ENCODE data around the gene KIAA1328. TPM values are rescaled to one million over a fixed set of nuclear protein-coding genes. Genes with fewer than 3 reads are reported as not detected.

The KIAA1328 gene
- total RNA-seq, 4 donors from 2014 or later = 12.3 to 16.6 (median 13.1) TPM

GRCh38 chr18:36828157-36828629 is 734 bp upstream of the KIAA1328 start:
- under 1% methylated on average over 17 of the region's 18 CpGs for WGBS
- intact Hi-C loops (cut with DNase I) = no loop called here
- peaks cover 0 to under 1% (median 0%) of the 10 kb centered on the region in 4 donors for H3K36me3 ChIP-seq
- H3K9me3 ChIP-seq = no peaks in the 10 kb centered on the region
- H3K27me3 ChIP-seq = no peaks in the 10 kb centered on the region
- H3K4me3 ChIP-seq = peak overlapping the region; percentile 69 to 85 (median 78)
- no peak for DNase-seq (ENCODE audit: extremely low spot score)
- TF ChIP-seq CTCF (IDR thresholded peaks at IDR 0.05) = no peak
- TF ChIP-seq POLR2AphosphoS5 (IDR thresholded peaks at IDR 0.05) = no peak
- no peak for TF ChIP-seq EP300 (IDR thresholded peaks at IDR 0.05)
- no peak for TF ChIP-seq POLR2A (IDR thresholded peaks at IDR 0.05; ENCODE audit: low read depth)
- H3K4me1 ChIP-seq = peaks cover 15 to 30% (median 24%) of the 10 kb centered on the region in 4 donors
- peak overlapping the region; percentile 80 to 88 (median 84) for H3K27ac ChIP-seq (replicated peaks in 1 of 4)

DNA sequence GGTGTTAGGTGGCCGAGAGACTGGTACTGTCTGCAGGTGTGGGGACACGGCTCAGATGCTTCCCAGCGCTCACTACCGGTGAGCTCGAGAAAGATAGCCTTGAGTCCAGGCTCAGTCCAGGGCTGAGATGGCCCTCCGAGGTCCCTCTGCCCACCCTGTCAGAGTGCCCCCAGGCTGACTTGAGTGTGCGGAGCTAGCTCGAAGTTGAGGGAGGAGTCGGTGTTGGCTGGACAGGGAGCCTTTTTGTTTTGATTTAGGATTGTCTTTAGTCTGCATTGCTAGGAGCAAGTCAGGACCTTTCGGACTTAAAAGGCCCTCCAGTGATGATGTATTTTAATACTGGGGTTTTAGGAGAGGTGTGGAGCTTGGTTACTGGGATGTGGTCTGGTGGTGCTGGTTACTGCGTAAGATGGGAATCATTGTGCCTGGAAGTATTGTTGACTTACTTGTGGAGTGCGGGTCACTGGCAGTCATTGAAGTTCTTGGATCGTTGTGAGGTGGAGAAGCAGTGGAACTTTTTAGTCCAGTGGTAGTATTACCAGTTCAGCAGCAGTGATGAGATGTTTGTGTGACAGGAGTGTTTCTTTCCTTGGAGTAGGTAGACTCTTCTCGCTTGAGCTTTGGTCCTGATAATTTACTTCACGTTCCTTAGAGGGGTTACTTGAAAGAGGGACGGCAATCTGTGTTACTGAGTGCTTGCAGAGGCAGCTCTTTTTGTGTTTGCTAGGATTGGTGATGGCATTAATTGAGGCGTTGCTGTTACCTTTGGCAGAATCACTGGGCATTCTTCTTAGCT is 633 bp downstream of the KIAA1328 start:
- Histone ChIP-seq H3K27me3 (no peaks in the 10 kb centered on the region), H3K4me1 (peaks cover 15 to 30% (median 24%) of the 10 kb centered on the region in 4 donors), H3K36me3 (no peaks in the 10 kb centered on the region), H3K27ac (replicated peaks in 1 of 4) (peak overlapping the region; percentile 80 to 88 (median 84)), H3K9me3 (no peaks in the 10 kb centered on the region), H3K4me3 (peak overlapping the region; percentile 69 to 85 (median 78))
- no peak for TF ChIP-seq POLR2A (IDR thresholded peaks at IDR 0.05; ENCODE audit: low read depth)
- TF ChIP-seq POLR2AphosphoS5 (IDR thresholded peaks at IDR 0.05) = no peak
- no peak for TF ChIP-seq EP300 (IDR thresholded peaks at IDR 0.05)
- no peak for TF ChIP-seq CTCF (IDR thresholded peaks at IDR 0.05)
- intact Hi-C loops (cut with DNase I) = no loop called here
- DNase-seq (ENCODE audit: extremely low spot score) = no peak
- 19% methylated on average over 16 of the region's 17 CpGs for WGBS

DNA sequence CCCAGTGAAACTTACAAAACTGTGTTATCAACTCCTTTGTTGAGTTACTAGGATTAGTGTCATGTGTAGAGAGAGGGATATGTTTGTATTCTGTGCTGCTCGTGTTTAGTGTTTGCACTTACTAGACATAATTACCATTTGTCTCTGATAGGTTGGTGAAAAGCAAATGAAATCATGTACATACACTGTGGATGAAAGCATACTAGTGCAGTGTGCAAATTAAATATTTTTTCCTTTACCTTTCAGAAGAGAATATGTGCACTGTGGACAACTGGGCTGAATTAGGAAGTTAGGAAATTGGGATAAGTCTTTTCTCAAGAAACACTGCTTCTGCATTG is 1.2 kb downstream of the KIAA1328 start:
- Histone ChIP-seq H3K9me3 (no peaks in the 10 kb centered on the region), H3K36me3 (no peaks in the 10 kb centered on the region), H3K4me1 (peaks cover 15 to 30% (median 24%) of the 10 kb centered on the region in 4 donors), H3K27me3 (no peaks in the 10 kb centered on the region), H3K4me3 (peak overlapping the region; percentile 69 to 85 (median 78)), H3K27ac (replicated peaks in 1 of 4) (no peak overlapping the region)
- intact Hi-C loops (cut with DNase I) = no loop called here
- 56% methylated on average over 1 of the region's 1 CpG for WGBS
- DNase-seq (ENCODE audit: extremely low spot score) = no peak
- TF ChIP-seq CTCF (IDR thresholded peaks at IDR 0.05) (no peak), POLR2A (IDR thresholded peaks at IDR 0.05; ENCODE audit: low read depth) (no peak), POLR2AphosphoS5 (IDR thresholded peaks at IDR 0.05) (no peak), EP300 (IDR thresholded peaks at IDR 0.05) (no peak)

DNA sequence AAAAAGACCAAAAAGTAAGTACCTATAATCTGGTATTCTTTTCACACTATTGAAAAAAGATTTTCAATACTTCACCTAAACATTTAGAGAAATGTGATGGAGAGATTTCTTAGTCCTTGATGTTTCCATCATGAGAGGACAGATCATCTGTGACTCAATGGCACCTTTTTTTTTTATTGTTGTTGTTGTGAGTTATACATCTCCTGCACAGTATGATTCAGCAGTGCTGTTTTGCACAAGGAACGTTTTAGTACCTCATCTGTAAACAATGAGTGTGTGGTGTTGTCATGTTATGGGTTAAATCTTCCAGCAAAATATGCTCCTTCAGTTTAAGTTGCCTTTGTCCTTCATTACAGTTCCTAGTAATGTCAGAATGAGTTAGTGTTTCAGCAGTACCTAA is 2.2 kb downstream of the KIAA1328 start:
- no peak overlapping the region for H3K27ac ChIP-seq (replicated peaks in 1 of 4)
- H3K9me3 ChIP-seq = no peaks in the 10 kb centered on the region
- no peaks in the 10 kb centered on the region for H3K27me3 ChIP-seq
- 45% methylated on average over 1 of the region's 1 CpG for WGBS
- H3K4me3 ChIP-seq = no peak overlapping the region
- DNase-seq (ENCODE audit: extremely low spot score) = no peak
- peaks cover 15 to 30% (median 24%) of the 10 kb centered on the region in 4 donors for H3K4me1 ChIP-seq
- H3K36me3 ChIP-seq = peaks cover 0 to 6% (median 0%) of the 10 kb centered on the region in 4 donors
- TF ChIP-seq EP300 (IDR thresholded peaks at IDR 0.05) = no peak
- no peak for TF ChIP-seq POLR2A (IDR thresholded peaks at IDR 0.05; ENCODE audit: low read depth)
- no peak for TF ChIP-seq CTCF (IDR thresholded peaks at IDR 0.05)
- no peak for TF ChIP-seq POLR2AphosphoS5 (IDR thresholded peaks at IDR 0.05)
- intact Hi-C loops (cut with DNase I) = no loop called here
